HG02588 (cell line): ENCODE measurements around the gene RAB24.
A peak's percentile ranks its signal among the peaks of the same experiment; 100 is the strongest.
"Not testable (repeated sequence)": the region's sequence is repeated elsewhere in the genome, so short reads cannot be mapped to it uniquely, and the experiment has no call there.

Experiments
- ATAC-seq: cut with Tn5 transposase; IDR thresholded peaks from one replicate; pipeline ENCODE4 v1.9.1; 2021; ENCODE audit warnings: mild to moderate bottlenecking, moderate library complexity; ENCODE audit not compliant: unreplicated experiment

RAB24 gene

GRCh38 chr5:177303121-177303924 lies at the start of gene RAB24, which contains the start of gene PRELID1:
RAB24 (minus strand) TSS chr5:177303719; CDS start chr5:177303288, 431 bp downstream.
PRELID1 (plus strand) TSS chr5:177303799; CDS start chr5:177303986, 187 bp downstream.
- ATAC-seq = peak; percentile 66

- no peak for ATAC-seq
These were observed 49.6 kb upstream of the RAB24 start for GRCh38 chr5:177353093-177353492.

GRCh38 chr5:177351392-177352329 lies 48.1 kb upstream of the RAB24 start, which contains the start of gene LMAN2:
LMAN2 (minus strand) TSS chr5:177351668; CDS start chr5:177351647, 21 bp downstream.
- ATAC-seq = peak; percentile 92

GRCh38 chr5:177350776-177351391 lies 47.4 kb upstream of the RAB24 start:
- ATAC-seq = no peak

GRCh38 chr5:177349762-177350161 lies 46.2 kb upstream of the RAB24 start:
- no peak for ATAC-seq

GRCh38 chr5:177349362-177349647 lies 45.8 kb upstream of the RAB24 start:
- no peak for ATAC-seq

GRCh38 chr5:177347699-177348098 lies 44.2 kb upstream of the RAB24 start:
- ATAC-seq = no peak

- no peak for ATAC-seq
These were observed 43.3 kb upstream of the RAB24 start for GRCh38 chr5:177346820-177347219.

- no peak for ATAC-seq
These were observed 41.4 kb upstream of the RAB24 start for GRCh38 chr5:177344891-177345290.

GRCh38 chr5:177343777-177344176 lies 40.3 kb upstream of the RAB24 start:
- ATAC-seq = no peak

GRCh38 chr5:177343000-177343399 lies 39.5 kb upstream of the RAB24 start:
- ATAC-seq = not testable (repeated sequence)

- no peak for ATAC-seq
These were observed 35.7 kb upstream of the RAB24 start for GRCh38 chr5:177339107-177339638.

- ATAC-seq = no peak
These were observed 35.0 kb upstream of the RAB24 start for GRCh38 chr5:177338251-177339106.

GRCh38 chr5:177336603-177337494 lies 33.3 kb upstream of the RAB24 start:
- no peak for ATAC-seq

GRCh38 chr5:177336112-177336511 lies 32.6 kb upstream of the RAB24 start:
- ATAC-seq = no peak

- ATAC-seq = no peak
These were observed 32.2 kb upstream of the RAB24 start for GRCh38 chr5:177335701-177336065.

- ATAC-seq = no peak
These were observed 31.5 kb upstream of the RAB24 start for GRCh38 chr5:177334781-177335700.

- ATAC-seq = no peak
These were observed 30.6 kb upstream of the RAB24 start for GRCh38 chr5:177334155-177334551.
